Islet precursor cell (in vitro differentiated cells): Measurements from ENCODE around the gene CD93.
A peak's percentile ranks its signal among the peaks of the same experiment; 100 is the strongest.

ENCODE experiments used
- DNase-seq: peaks from one replicate; pipeline ENCODE4 v3.0.0-alpha.2; 2018

Gene CD93

GRCh38 chr20:23032056-23032749 is 53.9 kb downstream of the CD93 start:
- peak; percentile 42 for DNase-seq

- DNase-seq, result peak; percentile 21
These were observed 54.8 kb downstream of the CD93 start for GRCh38 chr20:23031346-23031745.
